ENCODE data around the gene TBC1D22A. TPM values are rescaled to one million over a fixed set of nuclear protein-coding genes. Genes with fewer than 3 reads are reported as not detected.
"Not testable (repeated sequence)": the region's sequence is repeated elsewhere in the genome, so short reads cannot be mapped to it uniquely, and the experiment has no call there.

Gene TBC1D22A
- total RNA-seq, 6 experiments from 2014 or later: 10.9 to 18.1 (median 14.0) TPM

- 86% methylated on average over 4 of the region's 6 CpGs for WGBS (ENCODE audit: insufficient coverage, low coverage, low lambda C conversion rate, missing lambda C conversion rate)
- DNase-seq: no peak
Observed at GRCh38 chr22:47139790-47140119, 377.3 kb downstream of the TBC1D22A start.

GRCh38 chr22:47140975-47141374, 378.5 kb downstream of the TBC1D22A start:
- H3K9me3 ChIP-seq; H3K27ac ChIP-seq; H3K4me3 ChIP-seq; ATAC-seq; H3K36me3 ChIP-seq; H3K4me1 ChIP-seq; H3K27me3 ChIP-seq; intact Hi-C loops (cut with DNase I); DNase-seq: not testable (repeated sequence)
- WGBS (ENCODE audit: insufficient coverage, low coverage, low lambda C conversion rate, missing lambda C conversion rate): 84% methylated on average over 6 of the region's 8 CpGs

More at GRCh38 chr22:47139790-47140119, 377.3 kb downstream of the TBC1D22A start:
- no peak overlapping the region for H3K4me3 ChIP-seq
- no peak overlapping the region for H3K27ac ChIP-seq
- no peaks in the 10 kb centered on the region for H3K27me3 ChIP-seq
- no peaks in the 10 kb centered on the region for H3K9me3 ChIP-seq
- no peak for ATAC-seq
- H3K4me1 ChIP-seq: no peaks in the 10 kb centered on the region
- TF ChIP-seq POLR2A (IDR thresholded peaks at IDR 0.05) (no peak), CTCF (IDR thresholded peaks at IDR 0.05) (no peak)
- H3K36me3 ChIP-seq: no peaks in the 10 kb centered on the region
- intact Hi-C loops (cut with DNase I): no loop called here

- Histone ChIP-seq H3K4me3 (no peak overlapping the region), H3K27ac (no peak overlapping the region), H3K36me3 (no peaks in the 10 kb centered on the region), H3K9me3 (no peaks in the 10 kb centered on the region), H3K4me1 (no peaks in the 10 kb centered on the region), H3K27me3 (no peaks in the 10 kb centered on the region)
- intact Hi-C loops (cut with DNase I): no loop called here
- 100% methylated on average over 2 of the region's 2 CpGs for WGBS (ENCODE audit: insufficient coverage, low coverage, low lambda C conversion rate, missing lambda C conversion rate)
- no peak for ATAC-seq
- DNase-seq: no peak
- TF ChIP-seq CTCF (IDR thresholded peaks at IDR 0.05): no peak
- TF ChIP-seq POLR2A (IDR thresholded peaks at IDR 0.05): no peak
Observed at GRCh38 chr22:47142427-47143046, 380.1 kb downstream of the TBC1D22A start.

- 93% methylated on average over 3 of the region's 16 CpGs for WGBS (ENCODE audit: insufficient coverage, low coverage, low lambda C conversion rate, missing lambda C conversion rate)
- Histone ChIP-seq H3K4me3 (no peak overlapping the region), H3K4me1 (no peaks in the 10 kb centered on the region), H3K27me3 (no peaks in the 10 kb centered on the region), H3K36me3 (no peaks in the 10 kb centered on the region), H3K27ac (no peak overlapping the region), H3K9me3 (no peaks in the 10 kb centered on the region)
- no peak for TF ChIP-seq POLR2A (IDR thresholded peaks at IDR 0.05)
- TF ChIP-seq CTCF (IDR thresholded peaks at IDR 0.05): no peak
- no peak for DNase-seq
- no peak for ATAC-seq
- intact Hi-C loops (cut with DNase I): no loop called here
Observed at GRCh38 chr22:47143249-47143938, 380.9 kb downstream of the TBC1D22A start.

GRCh38 chr22:47144076-47144765, 381.8 kb downstream of the TBC1D22A start:
- Histone ChIP-seq H3K9me3 (no peaks in the 10 kb centered on the region), H3K4me1 (no peaks in the 10 kb centered on the region), H3K27ac (no peak overlapping the region), H3K36me3 (no peaks in the 10 kb centered on the region), H3K27me3 (no peaks in the 10 kb centered on the region), H3K4me3 (no peak overlapping the region)
- no peak for ATAC-seq
- WGBS (ENCODE audit: insufficient coverage, low coverage, low lambda C conversion rate, missing lambda C conversion rate): 100% methylated on average over 1 of the region's 24 CpGs
- intact Hi-C loops (cut with DNase I): no loop called here
- no peak for DNase-seq
- TF ChIP-seq POLR2A (IDR thresholded peaks at IDR 0.05) (no peak), CTCF (IDR thresholded peaks at IDR 0.05) (no peak)

All from right lobe of liver (tissue), 6 donors.